Upper lobe of left lung (tissue), 4 donors: Measurements from ENCODE around the gene SNRNP48.

Source experiments
- CTCF ChIP-seq, 6 experiments: fragments of 450-650 bp in 4 of 6; fragments of 200-600 bp in 2 of 6; sonication (generic) in 2 of 6; IDR thresholded peaks; one replicate each; pipeline ENCODE4 v1.5.1; 2016 to 2019; ENCODE audit warnings: antibody characterized with exemption in 6 of 6
- EP300 ChIP-seq, 4 donors: sonication (generic); formaldehyde crosslinking; IDR thresholded peaks; one replicate each; pipeline ENCODE4 v1.5.1; 2017; ENCODE audit warnings: antibody characterized with exemption in 4 of 4, control low read depth in 2 of 4
- POLR2A ChIP-seq, 4 donors: fragments of 450-650 bp; IDR thresholded peaks; one replicate each; pipeline ENCODE4 v1.5.1; 2016 to 2017; ENCODE audit warnings: antibody characterized with exemption in 4 of 4, mild to moderate bottlenecking in 2 of 4

DNA sequence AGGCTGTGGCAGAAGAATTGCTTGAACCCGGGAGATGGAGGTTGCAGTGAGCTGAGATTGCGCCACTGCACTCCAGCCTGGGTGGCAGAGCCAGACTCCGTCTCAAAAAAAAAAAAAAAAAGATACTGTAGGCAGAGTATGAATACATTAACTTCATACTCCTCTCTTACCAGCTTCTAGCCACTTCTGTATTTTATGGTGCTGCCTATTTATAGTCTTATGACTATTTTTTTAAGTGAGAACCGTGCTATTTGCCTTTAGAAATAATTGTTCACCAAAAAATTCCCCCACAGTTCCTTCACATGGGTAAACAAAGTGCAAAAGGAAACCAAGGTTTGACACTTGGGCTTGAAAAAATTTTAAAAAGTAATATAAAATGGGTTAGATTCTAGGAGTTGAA is 1.5 kb upstream of the SNRNP48 start:
- TF ChIP-seq CTCF (IDR thresholded peaks at IDR 0.05) (no peak), EP300 (IDR thresholded peaks at IDR 0.05) (no peak), POLR2A (IDR thresholded peaks at IDR 0.05) (no peak)
